OCI-LY7 (cell line): ENCODE results near the gene LRBA. TPM values are rescaled to one million over a fixed set of nuclear protein-coding genes. Genes with fewer than 3 reads are reported as not detected.

Experiments used
- BruUV-seq: library from RNA; stranded (reverse); fragments of 400-500 nt; replicated peaks from 2 replicates; lab custom pipeline; 2021; lab: Mats Ljungman, UMichigan
- CTCF ChIA-PET: fragments of 300-600 bp; sonication (Branson Sonifier 250); formaldehyde crosslinking; loops from one replicate; lab custom pipeline; 2022; ENCODE audit warnings: antibody characterized with exemption; ENCODE audit not compliant: unreplicated experiment; lab: Charles Lee
- POLR2A ChIA-PET: fragments of 300-600 bp; sonication (Branson Sonifier 250); formaldehyde crosslinking; loops from one replicate; lab custom pipeline; 2022; ENCODE audit warnings: antibody characterized with exemption; lab: Charles Lee
- DNase-seq: peaks from one replicate; pipeline ENCODE4 v3.0.0-alpha.2; 2015; ENCODE audit warnings: low spot score
- H2AFZ ChIP-seq: fragments of 200-600 bp; sonication (generic), shearing (Covaris generic); 2 replicates; pipeline ENCODE4 v1.6.1; 2014; ENCODE audit warnings: mild to moderate bottlenecking, antibody characterized with exemption, low read length, moderate library complexity
- H3K27ac ChIP-seq: fragments of 200-600 bp; sonication (generic); 2 replicates; pipeline ENCODE4 v1.5.1; 2014; ENCODE audit warnings: mixed run types, low read depth, mild to moderate bottlenecking, moderate library complexity, low read length, inconsistent platforms; ENCODE audit not compliant: poor library complexity, severe bottlenecking
- H3K36me3 ChIP-seq: fragments of 200-600 bp; sonication (generic); 2 replicates; pipeline ENCODE4 v1.6.1; 2014; ENCODE audit warnings: mild to moderate bottlenecking, antibody characterized with exemption, low read length, moderate library complexity, mixed read lengths; ENCODE audit not compliant: insufficient read depth
- H3K4me1 ChIP-seq: fragments of 200-600 bp; sonication (generic); 2 replicates; pipeline ENCODE4 v1.5.1; 2014; ENCODE audit warnings: mild to moderate bottlenecking, low read length; ENCODE audit not compliant: insufficient read depth, poor library complexity, severe bottlenecking
- H3K4me2 ChIP-seq: fragments of 200-600 bp; sonication (generic); 2 replicates; pipeline ENCODE4 v1.6.1; 2014; ENCODE audit warnings: mild to moderate bottlenecking, low read length
- H3K4me3 ChIP-seq: fragments of 200-600 bp; sonication (generic); 2 replicates; pipeline ENCODE4 v1.5.1; 2014; ENCODE audit warnings: mild to moderate bottlenecking, low read depth, low read length; ENCODE audit not compliant: poor library complexity, severe bottlenecking
- H3K79me2 ChIP-seq: fragments of 200-600 bp; sonication (generic); 2 replicates; pipeline ENCODE4 v1.6.1; 2016; ENCODE audit warnings: low read depth, mild to moderate bottlenecking, low read length, moderate library complexity, mixed read lengths; ENCODE audit not compliant: insufficient read depth
- H3K9me2 ChIP-seq: fragments of 200-600 bp; sonication (generic); 2 replicates; pipeline ENCODE4 v1.6.1; 2016; ENCODE audit warnings: mild to moderate bottlenecking, low read length, mixed read lengths; ENCODE audit not compliant: insufficient read depth
- H3K9me3 ChIP-seq: fragments of 200-600 bp; sonication (generic); 2 replicates; pipeline ENCODE4 v1.6.1; 2014; ENCODE audit warnings: mild to moderate bottlenecking, mixed run types, low read length, mixed read lengths
- H4K20me1 ChIP-seq: fragments of 200-600 bp; sonication (generic); 2 replicates; pipeline ENCODE4 v1.6.1; 2014; ENCODE audit warnings: mild to moderate bottlenecking, antibody characterized with exemption, low read length, moderate library complexity, mixed read lengths; ENCODE audit not compliant: insufficient read depth
- EZH2phosphoT487 ChIP-seq: fragments of 200-600 bp; sonication (generic); IDR thresholded peaks from 2 replicates; pipeline ENCODE4 v1.6.1; 2018; ENCODE audit warnings: low read depth, borderline replicate concordance, mild to moderate bottlenecking, mixed run types, antibody characterized with exemption, low read length, moderate library complexity, mixed read lengths
- intact Hi-C: fragments of 100-400 bp; cut with micrococcal nuclease; formaldehyde crosslinking; loops from one replicate; pipeline ENCODE4 v1.10.0; 2022; ENCODE audit not compliant: unreplicated experiment
- total RNA-seq, 2 experiments: library from RNA; depleted of rRNA in 1 of 2; stranded (reverse); fragments of >200 nt in 1 of 2; shearing (Covaris generic) in 1 of 2; gene quantifications; 2 replicates each; pipeline ENCODE4 v1.2.3, GENCODE V29; 2014 to 2022
- TF ChIP-seq, protein P1 (sequence below): fragments of 200-600 bp; sonication (generic); conservative IDR thresholded peaks from 2 replicates; pipeline ENCODE4 v1.5.1; 2014; ENCODE audit warnings: mild to moderate bottlenecking, antibody characterized with exemption, low read length, moderate library complexity, mixed read lengths

The LRBA gene
- total RNA-seq, 2 experiments from 2014 or later: 60.4 to 66.7 TPM

DNA sequence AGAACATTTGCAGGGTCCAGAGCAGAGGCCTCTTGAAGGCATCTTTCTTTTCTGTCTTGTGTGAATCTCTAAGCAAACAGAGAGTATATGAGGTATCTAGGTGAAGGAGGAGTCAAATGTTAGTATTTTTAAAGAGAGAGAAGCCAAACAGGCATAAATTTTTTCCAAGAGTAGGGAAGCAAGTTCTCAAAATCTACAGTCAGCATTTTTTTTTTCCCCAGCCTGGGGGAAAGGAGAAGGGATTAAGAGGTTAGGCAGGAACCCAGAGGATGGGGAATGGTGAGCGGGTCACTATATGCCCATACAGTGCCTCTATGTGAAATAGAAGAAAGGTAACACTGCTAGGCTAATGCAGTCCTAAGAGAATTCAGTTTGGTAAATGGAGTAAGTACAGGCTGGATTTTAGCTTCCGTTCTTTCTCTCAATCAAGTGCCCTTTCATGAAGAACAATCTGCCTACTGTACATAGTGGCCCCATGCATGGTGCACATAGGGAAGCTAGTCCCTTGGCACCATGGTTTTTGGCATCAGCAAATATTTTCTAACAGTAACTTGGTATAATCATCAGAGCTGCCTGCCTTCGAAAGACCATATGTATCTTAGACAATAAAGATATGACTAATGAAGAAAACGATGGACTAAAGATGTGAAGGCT lies 596.2 kb downstream of the LRBA start:
- no peak overlapping the region for H3K4me2 ChIP-seq
- no peak overlapping the region for H2AFZ ChIP-seq
- no peak for DNase-seq
- POLR2A ChIA-PET: interaction anchor here (0.7 kb wide), 1 partner anchor 212 kb away, joined by 6 read pairs; no protein-coding TSS in a partner anchor
- H3K4me3 ChIP-seq: no peak overlapping the region
- H4K20me1 ChIP-seq: no peaks in the 10 kb centered on the region
- no peaks in the 10 kb centered on the region for H3K4me1 ChIP-seq
- no TSS peak for BruUV-seq
- H3K36me3 ChIP-seq: no peaks in the 10 kb centered on the region
- no peak for TF ChIP-seq EZH2phosphoT487
- TF ChIP-seq, protein P1, sequence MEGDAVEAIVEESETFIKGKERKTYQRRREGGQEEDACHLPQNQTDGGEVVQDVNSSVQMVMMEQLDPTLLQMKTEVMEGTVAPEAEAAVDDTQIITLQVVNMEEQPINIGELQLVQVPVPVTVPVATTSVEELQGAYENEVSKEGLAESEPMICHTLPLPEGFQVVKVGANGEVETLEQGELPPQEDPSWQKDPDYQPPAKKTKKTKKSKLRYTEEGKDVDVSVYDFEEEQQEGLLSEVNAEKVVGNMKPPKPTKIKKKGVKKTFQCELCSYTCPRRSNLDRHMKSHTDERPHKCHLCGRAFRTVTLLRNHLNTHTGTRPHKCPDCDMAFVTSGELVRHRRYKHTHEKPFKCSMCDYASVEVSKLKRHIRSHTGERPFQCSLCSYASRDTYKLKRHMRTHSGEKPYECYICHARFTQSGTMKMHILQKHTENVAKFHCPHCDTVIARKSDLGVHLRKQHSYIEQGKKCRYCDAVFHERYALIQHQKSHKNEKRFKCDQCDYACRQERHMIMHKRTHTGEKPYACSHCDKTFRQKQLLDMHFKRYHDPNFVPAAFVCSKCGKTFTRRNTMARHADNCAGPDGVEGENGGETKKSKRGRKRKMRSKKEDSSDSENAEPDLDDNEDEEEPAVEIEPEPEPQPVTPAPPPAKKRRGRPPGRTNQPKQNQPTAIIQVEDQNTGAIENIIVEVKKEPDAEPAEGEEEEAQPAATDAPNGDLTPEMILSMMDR: no peak
- H3K27ac ChIP-seq: no peak overlapping the region
- CTCF ChIA-PET: no interaction called here
- H3K9me3 ChIP-seq: no peaks in the 10 kb centered on the region
- no peaks in the 10 kb centered on the region for H3K9me2 ChIP-seq
- no peaks in the 10 kb centered on the region for H3K79me2 ChIP-seq
- intact Hi-C loops: no loop called here

DNA sequence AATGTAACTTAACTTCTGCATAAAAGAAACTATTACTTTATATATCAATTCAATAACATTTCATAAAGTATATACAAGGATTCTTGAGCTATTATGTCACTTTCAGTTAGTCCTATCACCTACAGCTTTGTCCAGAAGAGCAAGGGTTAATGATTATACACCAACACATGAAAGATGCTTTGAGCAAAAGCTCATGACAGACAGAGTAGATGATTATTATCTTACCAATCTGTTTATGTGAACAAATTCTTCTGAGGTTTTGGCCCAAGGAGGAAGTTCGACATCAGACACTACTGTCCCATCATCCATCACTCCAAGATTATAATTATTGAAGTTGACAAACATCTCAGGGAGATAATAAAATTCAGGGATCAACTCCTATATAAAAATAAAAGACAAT lies 599.9 kb downstream of the LRBA start:
- intact Hi-C loops: no loop called here
- Histone ChIP-seq H3K4me1 (no peaks in the 10 kb centered on the region), H4K20me1 (no peaks in the 10 kb centered on the region), H2AFZ (no peak overlapping the region), H3K79me2 (no peaks in the 10 kb centered on the region), H3K9me2 (no peaks in the 10 kb centered on the region), H3K36me3 (no peaks in the 10 kb centered on the region), H3K9me3 (no peaks in the 10 kb centered on the region), H3K4me3 (no peak overlapping the region), H3K27ac (no peak overlapping the region), H3K4me2 (no peak overlapping the region)
- TF ChIP-seq, protein P1: no peak
- no peak for TF ChIP-seq EZH2phosphoT487
- ChIA-PET CTCF (no interaction called here), POLR2A (interaction anchor here (0.7 to 1.1 kb wide), 3 partner anchors 15 to 452 kb away, joined by 3 to 4 read pairs (median 4); no protein-coding TSS in a partner anchor)
- BruUV-seq: no TSS peak
- no peak for DNase-seq

GRCh38 chr4:150411520-150411919 lies 603.6 kb downstream of the LRBA start:
- H3K36me3 ChIP-seq: no peaks in the 10 kb centered on the region
- H3K27ac ChIP-seq: no peak overlapping the region
- intact Hi-C loops: no loop called here
- H3K79me2 ChIP-seq: no peaks in the 10 kb centered on the region
- H3K9me3 ChIP-seq: no peaks in the 10 kb centered on the region
- H2AFZ ChIP-seq: no peak overlapping the region
- no peaks in the 10 kb centered on the region for H3K9me2 ChIP-seq
- POLR2A ChIA-PET: no interaction called here
- no peaks in the 10 kb centered on the region for H4K20me1 ChIP-seq
- CTCF ChIA-PET: no interaction called here
- no peak overlapping the region for H3K4me2 ChIP-seq
- no peaks in the 10 kb centered on the region for H3K4me1 ChIP-seq
- TF ChIP-seq, protein P1: no peak
- TF ChIP-seq EZH2phosphoT487: no peak
- BruUV-seq: no TSS peak
- DNase-seq: no peak
- H3K4me3 ChIP-seq: no peak overlapping the region
